ENCODE measurements around the gene AHCYL2.
"Not testable (repeated sequence)": the region's sequence is repeated elsewhere in the genome, so short reads cannot be mapped to it uniquely, and the experiment has no call there.

Gene AHCYL2

GRCh38 chr7:129292861-129293260 lies 68.0 kb downstream of the AHCYL2 start:
- no peak for DNase-seq (ENCODE audit: low spot score)

- no peak for DNase-seq (ENCODE audit: low spot score)
Measured at GRCh38 chr7:129295015-129295423, 70.2 kb downstream of the AHCYL2 start.

- DNase-seq (ENCODE audit: low spot score), result peak; percentile 38
Measured at GRCh38 chr7:129298268-129298893, 73.6 kb downstream of the AHCYL2 start.

- no peak for DNase-seq (ENCODE audit: low spot score)
Measured at GRCh38 chr7:129299889-129300288, 75.1 kb downstream of the AHCYL2 start.

- not testable (repeated sequence) for DNase-seq (ENCODE audit: low spot score)
Measured at GRCh38 chr7:129300299-129300698, 75.5 kb downstream of the AHCYL2 start.

- no peak for DNase-seq (ENCODE audit: low spot score)
Measured at GRCh38 chr7:129307592-129307991, 82.8 kb downstream of the AHCYL2 start.

- no peak for DNase-seq (ENCODE audit: low spot score)
Measured at GRCh38 chr7:129308047-129308446, 83.2 kb downstream of the AHCYL2 start.

GRCh38 chr7:129311429-129311828 lies 86.6 kb downstream of the AHCYL2 start:
- DNase-seq (ENCODE audit: low spot score), result no peak

- no peak for DNase-seq (ENCODE audit: low spot score)
Measured at GRCh38 chr7:129313282-129313681, 88.5 kb downstream of the AHCYL2 start.

- no peak for DNase-seq (ENCODE audit: low spot score)
Measured at GRCh38 chr7:129315960-129316359, 91.1 kb downstream of the AHCYL2 start.

GRCh38 chr7:129317450-129317849 lies 92.6 kb downstream of the AHCYL2 start:
- DNase-seq (ENCODE audit: low spot score), result no peak

- no peak for DNase-seq (ENCODE audit: low spot score)
Measured at GRCh38 chr7:129327076-129327475, 102.2 kb downstream of the AHCYL2 start.

- peak; percentile 56 for DNase-seq (ENCODE audit: low spot score)
Measured at GRCh38 chr7:129332254-129333035, 107.6 kb downstream of the AHCYL2 start.

GRCh38 chr7:129334473-129334872 lies 109.6 kb downstream of the AHCYL2 start:
- no peak for DNase-seq (ENCODE audit: low spot score)

GRCh38 chr7:129338450-129338849 lies 113.6 kb downstream of the AHCYL2 start:
- DNase-seq (ENCODE audit: low spot score), result no peak

GRCh38 chr7:129341212-129341611 lies 116.4 kb downstream of the AHCYL2 start:
- DNase-seq (ENCODE audit: low spot score), result no peak

GRCh38 chr7:129341816-129342806 lies 117.3 kb downstream of the AHCYL2 start:
- no peak for DNase-seq (ENCODE audit: low spot score)

- peak; percentile 41 for DNase-seq (ENCODE audit: low spot score)
Measured at GRCh38 chr7:129343099-129343700, 118.4 kb downstream of the AHCYL2 start.

- DNase-seq (ENCODE audit: low spot score), result no peak
Measured at GRCh38 chr7:129347330-129347729, 122.5 kb downstream of the AHCYL2 start.

- DNase-seq (ENCODE audit: low spot score), result no peak
Measured at GRCh38 chr7:129348023-129348740, 123.4 kb downstream of the AHCYL2 start.

GRCh38 chr7:129351320-129351719 lies 126.5 kb downstream of the AHCYL2 start:
- DNase-seq (ENCODE audit: low spot score), result no peak
